HepG2 (cell line): ENCODE results near the gene CYTH1. TPM values are rescaled to one million over a fixed set of nuclear protein-coding genes. Genes with fewer than 3 reads are reported as not detected.
A peak's percentile ranks its signal among the peaks of the same experiment; 100 is the strongest.

Experiments used
- CENPBD1 ChIP-seq: sonication (generic); formaldehyde crosslinking; IDR thresholded peaks from 2 replicates; pipeline ENCODE4 v1.8.0; 2022; ENCODE audit warnings: missing genetic modification reagents, low read depth, mild to moderate bottlenecking, borderline replicate concordance
- JUND ChIP-seq: sonication (generic); formaldehyde crosslinking; IDR thresholded peaks from 2 replicates; pipeline ENCODE4 v1.8.0; 2022; ENCODE audit warnings: mild to moderate bottlenecking, missing genetic modification reagents
- MLX ChIP-seq: IDR thresholded peaks from 2 replicates; pipeline ENCODE4 v1.6.1; 2016
- NFYC ChIP-seq: IDR thresholded peaks from 2 replicates; pipeline ENCODE4 v1.6.1; 2016; ENCODE audit warnings: missing genetic modification reagents, missing compliant biosample characterization
- RBM22 ChIP-seq: fragments of 200-400 bp; formaldehyde crosslinking; optimal IDR thresholded peaks from 2 replicates; pipeline ENCODE3; 2017; ENCODE audit warnings: mild to moderate bottlenecking, low read length, moderate library complexity
- SMC3 ChIP-seq: IDR thresholded peaks from 2 replicates; pipeline ENCODE4 v1.6.1; 2011; ENCODE audit warnings: low read length, improper control_type of control experiment
- ZFP41 ChIP-seq: sonication (generic); formaldehyde crosslinking; IDR thresholded peaks from 2 replicates; pipeline ENCODE4 v1.4.0; 2020; ENCODE audit warnings: mild to moderate bottlenecking, missing genetic modification reagents, borderline replicate concordance
- ZNF207 ChIP-seq: fragments of 450-650 bp; IDR thresholded peaks from 2 replicates; pipeline ENCODE4 v1.6.1; 2016; ENCODE audit warnings: antibody characterized with exemption, borderline replicate concordance
- ZNF333 ChIP-seq: sonication (generic); formaldehyde crosslinking; IDR thresholded peaks from 2 replicates; pipeline ENCODE4 v1.4.0; 2020; ENCODE audit warnings: mild to moderate bottlenecking, missing genetic modification reagents, borderline replicate concordance
- polyA plus RNA-seq, 8 experiments: library from polyadenylated mRNA; depleted of rRNA in 3 of 8; stranded (reverse) in 7 of 8; unstranded in 1 of 8; fragments of >200 nt; fragmentation: Illumina TruSeq in 4 of 8; extraction: Trizol in 4 of 8; gene quantifications; 2 replicates each; pipeline versions ENCODE4 v1.2.1 to v1.2.3, GENCODE V29; 2011 to 2016; ENCODE audit warnings: low read depth in 4 of 8, missing spikeins in 1 of 8, mixed read lengths in 1 of 8; ENCODE audit not compliant: insufficient read depth in 1 of 8
- total RNA-seq, 5 experiments: library from RNA; depleted of rRNA; stranded (reverse); fragments of >200 nt; fragmentation: Illumina TruSeq; extraction: Trizol; gene quantifications; 2 replicates each; pipeline ENCODE4 v1.2.3, GENCODE V29; 2016; ENCODE audit warnings: low read depth in 1 of 5
- TF ChIP-seq, protein P1 (sequence below): IDR thresholded peaks from 2 replicates; pipeline ENCODE4 v1.6.1; 2016; ENCODE audit warnings: missing genetic modification reagents, missing compliant biosample characterization
- TF ChIP-seq, protein P2 (sequence below): IDR thresholded peaks from 2 replicates; pipeline ENCODE4 v1.6.1; 2016; ENCODE audit warnings: missing compliant biosample characterization, missing genetic modification reagents, borderline replicate concordance

Gene CYTH1
- total and polyA plus RNA-seq, 2 of the 13 experiments (the other 11 are each of a cell fraction or from before 2014, with no cell fraction given): 20.1 to 48.9 TPM

DNA sequence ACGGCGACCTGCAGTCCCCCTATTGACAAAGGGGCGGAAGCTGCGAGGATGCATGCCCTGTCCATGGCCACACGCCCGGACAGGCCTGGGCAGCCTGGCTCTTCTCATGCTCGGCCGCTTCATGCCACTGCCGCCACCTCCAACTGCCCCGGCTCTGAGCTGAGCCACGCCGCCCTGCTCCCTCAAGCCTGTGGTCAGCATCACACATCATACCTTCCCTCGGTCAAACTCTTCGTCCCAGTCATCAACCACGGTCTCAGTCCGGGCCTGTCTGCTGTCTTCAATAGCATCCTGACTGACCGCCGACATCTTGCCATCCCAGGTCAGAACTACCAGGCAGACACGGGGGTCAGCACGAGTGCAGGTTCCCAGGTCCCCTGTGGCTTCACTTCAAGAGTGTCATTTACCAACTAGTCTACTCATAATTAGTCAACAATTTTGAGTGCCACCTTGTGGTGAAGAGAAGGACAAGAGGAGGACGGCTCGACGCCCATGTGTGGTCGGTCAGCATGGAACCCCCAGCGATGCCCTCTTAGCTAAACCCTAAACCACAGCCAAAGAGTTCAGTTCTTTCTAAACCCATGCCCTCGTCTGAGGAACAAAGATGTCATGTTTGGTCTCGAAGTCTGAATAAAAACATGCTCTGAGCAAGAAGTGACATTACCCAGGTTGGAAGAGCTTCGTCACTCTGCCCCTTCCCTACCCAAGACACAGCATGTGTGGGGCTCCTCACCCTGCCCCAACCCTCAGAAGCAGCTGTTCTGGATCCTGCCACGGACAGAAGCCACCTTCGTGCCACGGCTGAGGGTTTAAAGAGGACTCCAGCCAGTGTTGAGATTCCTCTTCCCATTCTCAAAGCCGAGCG, 16.9 kb upstream of the CYTH1 start (continued):
- TF ChIP-seq, protein P1, sequence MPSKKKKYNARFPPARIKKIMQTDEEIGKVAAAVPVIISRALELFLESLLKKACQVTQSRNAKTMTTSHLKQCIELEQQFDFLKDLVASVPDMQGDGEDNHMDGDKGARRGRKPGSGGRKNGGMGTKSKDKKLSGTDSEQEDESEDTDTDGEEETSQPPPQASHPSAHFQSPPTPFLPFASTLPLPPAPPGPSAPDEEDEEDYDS: no peak
- TF ChIP-seq ZNF333 (CRISPR knock-in tag) (0 out of 2 replicates have a peak, but pooled peaks have one; percentile 40), MLX (CRISPR knock-in tag) (no peak), ZNF207 (no peak), RBM22 (peak; percentile 83), NFYC (CRISPR knock-in tag) (no peak), JUND (CRISPR knock-in tag) (no peak), SMC3 (peak; percentile 79; the same call in 1 of the 2 replicates), CENPBD1 (no peak), ZFP41 (CRISPR knock-in tag) (no peak)
- TF ChIP-seq, protein P2, sequence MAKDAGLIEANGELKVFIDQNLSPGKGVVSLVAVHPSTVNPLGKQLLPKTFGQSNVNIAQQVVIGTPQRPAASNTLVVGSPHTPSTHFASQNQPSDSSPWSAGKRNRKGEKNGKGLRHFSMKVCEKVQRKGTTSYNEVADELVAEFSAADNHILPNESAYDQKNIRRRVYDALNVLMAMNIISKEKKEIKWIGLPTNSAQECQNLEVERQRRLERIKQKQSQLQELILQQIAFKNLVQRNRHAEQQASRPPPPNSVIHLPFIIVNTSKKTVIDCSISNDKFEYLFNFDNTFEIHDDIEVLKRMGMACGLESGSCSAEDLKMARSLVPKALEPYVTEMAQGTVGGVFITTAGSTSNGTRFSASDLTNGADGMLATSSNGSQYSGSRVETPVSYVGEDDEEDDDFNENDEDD (CRISPR knock-in tag): no peak
- TF ChIP-seq, all 625 proteins: peak for 21
